Measurements from ENCODE around the gene FRMPD1.

Gene FRMPD1

GRCh38 chr9:37676411-37676830 is 25.7 kb downstream of the FRMPD1 start:
- no peaks in the 10 kb centered on the region for H3K27me3 ChIP-seq (ENCODE audit: insufficient read depth, low read length, poor library complexity, severe bottlenecking)
- H3K4me1 ChIP-seq (ENCODE audit: insufficient read depth, low read length, poor library complexity, severe bottlenecking): no peaks in the 10 kb centered on the region
- H3K79me2 ChIP-seq (ENCODE audit: insufficient read depth, low read length): no peaks in the 10 kb centered on the region
- H3K4me2 ChIP-seq (ENCODE audit: low read depth, low read length, poor library complexity, severe bottlenecking): no peak overlapping the region
- H3K4me3 ChIP-seq (ENCODE audit: low read length, poor library complexity, severe bottlenecking): no peak overlapping the region
- no peak overlapping the region for H3K9ac ChIP-seq (ENCODE audit: low read depth, low read length, poor library complexity, severe bottlenecking)
- TF ChIP-seq CTCF (conservative IDR thresholded peaks at IDR 0.05; ENCODE audit: low read length) (no peak), EZH2phosphoT487 (IDR thresholded peaks at IDR 0.05; ENCODE audit: borderline replicate concordance) (no peak)
- no peaks in the 10 kb centered on the region for H3K9me3 ChIP-seq (ENCODE audit: insufficient read depth, low read depth, low read length)
- no peaks in the 10 kb centered on the region for H3K36me3 ChIP-seq (ENCODE audit: insufficient read depth, low read length)
- H3F3A ChIP-seq (ENCODE audit: low read depth): no peaks in the 10 kb centered on the region
- no peak overlapping the region for H2AFZ ChIP-seq (ENCODE audit: low read length)
- no peaks in the 10 kb centered on the region for H3K9me2 ChIP-seq (replicated peaks; ENCODE audit: low read depth, low read length)
- H4K20me1 ChIP-seq (ENCODE audit: insufficient read depth, low read length, poor library complexity, severe bottlenecking): no peaks in the 10 kb centered on the region

- Histone ChIP-seq H3K79me2 (ENCODE audit: insufficient read depth, low read length) (no peaks in the 10 kb centered on the region), H3K9ac (ENCODE audit: low read depth, low read length, poor library complexity, severe bottlenecking) (no peak overlapping the region), H3F3A (ENCODE audit: low read depth) (no peaks in the 10 kb centered on the region), H3K27me3 (ENCODE audit: insufficient read depth, low read length, poor library complexity, severe bottlenecking) (peaks cover 7% of the 10 kb centered on the region), H3K4me3 (ENCODE audit: low read length, poor library complexity, severe bottlenecking) (no peak overlapping the region), H3K4me2 (ENCODE audit: low read depth, low read length, poor library complexity, severe bottlenecking) (no peak overlapping the region), H4K20me1 (ENCODE audit: insufficient read depth, low read length, poor library complexity, severe bottlenecking) (no peaks in the 10 kb centered on the region), H3K36me3 (ENCODE audit: insufficient read depth, low read length) (no peaks in the 10 kb centered on the region), H3K9me3 (ENCODE audit: insufficient read depth, low read depth, low read length) (no peaks in the 10 kb centered on the region), H3K9me2 (replicated peaks; ENCODE audit: low read depth, low read length) (no peaks in the 10 kb centered on the region), H3K4me1 (ENCODE audit: insufficient read depth, low read length, poor library complexity, severe bottlenecking) (no peaks in the 10 kb centered on the region), H2AFZ (ENCODE audit: low read length) (no peak overlapping the region)
- no peak for TF ChIP-seq EZH2phosphoT487 (IDR thresholded peaks at IDR 0.05; ENCODE audit: borderline replicate concordance)
- no peak for TF ChIP-seq CTCF (conservative IDR thresholded peaks at IDR 0.05; ENCODE audit: low read length)
These were observed 26.7 kb downstream of the FRMPD1 start for GRCh38 chr9:37677435-37677834.

- Histone ChIP-seq H3K79me2 (ENCODE audit: insufficient read depth, low read length) (no peaks in the 10 kb centered on the region), H3K4me2 (ENCODE audit: low read depth, low read length, poor library complexity, severe bottlenecking) (no peak overlapping the region), H3F3A (ENCODE audit: low read depth) (no peaks in the 10 kb centered on the region), H3K9ac (ENCODE audit: low read depth, low read length, poor library complexity, severe bottlenecking) (no peak overlapping the region), H3K27me3 (ENCODE audit: insufficient read depth, low read length, poor library complexity, severe bottlenecking) (peaks cover 10% of the 10 kb centered on the region), H2AFZ (ENCODE audit: low read length) (no peak overlapping the region), H4K20me1 (ENCODE audit: insufficient read depth, low read length, poor library complexity, severe bottlenecking) (no peaks in the 10 kb centered on the region), H3K9me3 (ENCODE audit: insufficient read depth, low read depth, low read length) (no peaks in the 10 kb centered on the region), H3K36me3 (ENCODE audit: insufficient read depth, low read length) (no peaks in the 10 kb centered on the region), H3K9me2 (replicated peaks; ENCODE audit: low read depth, low read length) (no peaks in the 10 kb centered on the region), H3K4me3 (ENCODE audit: low read length, poor library complexity, severe bottlenecking) (no peak overlapping the region), H3K4me1 (ENCODE audit: insufficient read depth, low read length, poor library complexity, severe bottlenecking) (no peaks in the 10 kb centered on the region)
- no peak for TF ChIP-seq EZH2phosphoT487 (IDR thresholded peaks at IDR 0.05; ENCODE audit: borderline replicate concordance)
- no peak for TF ChIP-seq CTCF (conservative IDR thresholded peaks at IDR 0.05; ENCODE audit: low read length)
These were observed 28.1 kb downstream of the FRMPD1 start for GRCh38 chr9:37678789-37679273.
